ENCODE results near the gene GLI3.

Gene GLI3

DNA sequence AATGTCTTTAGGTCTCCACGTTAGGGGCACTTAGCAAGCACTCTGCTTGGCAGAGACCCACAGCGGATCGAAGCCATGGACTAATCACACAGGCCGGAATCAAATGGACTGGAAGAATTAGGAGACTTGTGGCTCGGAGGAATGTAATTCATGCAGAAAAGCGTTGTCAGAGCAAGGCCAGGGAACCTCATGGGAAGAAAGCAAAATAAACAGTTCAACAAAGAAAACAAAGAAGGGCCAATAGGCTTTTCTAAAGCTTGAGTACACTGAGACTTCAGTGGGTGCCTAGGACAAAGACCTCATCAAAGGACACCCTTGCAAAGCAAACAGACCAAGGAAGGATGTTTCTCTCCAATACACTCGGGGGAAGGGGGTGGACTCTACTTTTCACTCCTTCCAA is 171.1 kb downstream of the GLI3 start:
- H2AFZ ChIP-seq (ENCODE audit: low read length), result no peak overlapping the region
- H3K9me2 ChIP-seq (replicated peaks; ENCODE audit: low read depth, low read length), result no peaks in the 10 kb centered on the region
- H3K4me2 ChIP-seq (ENCODE audit: low read depth, low read length, poor library complexity, severe bottlenecking), result no peak overlapping the region
- H3K4me3 ChIP-seq (ENCODE audit: low read length, poor library complexity, severe bottlenecking), result no peak overlapping the region
- no peak overlapping the region for H3K9ac ChIP-seq (ENCODE audit: low read depth, low read length, poor library complexity, severe bottlenecking)
- H3K79me2 ChIP-seq (ENCODE audit: insufficient read depth, low read length), result no peaks in the 10 kb centered on the region
- no peaks in the 10 kb centered on the region for H3F3A ChIP-seq (ENCODE audit: low read depth)
- no peaks in the 10 kb centered on the region for H3K27me3 ChIP-seq (ENCODE audit: insufficient read depth, low read length, poor library complexity, severe bottlenecking)
- no peaks in the 10 kb centered on the region for H3K36me3 ChIP-seq (ENCODE audit: insufficient read depth, low read length)
- no peaks in the 10 kb centered on the region for H3K9me3 ChIP-seq (ENCODE audit: insufficient read depth, low read depth, low read length)
- no peaks in the 10 kb centered on the region for H4K20me1 ChIP-seq (ENCODE audit: insufficient read depth, low read length, poor library complexity, severe bottlenecking)
- H3K4me1 ChIP-seq (ENCODE audit: insufficient read depth, low read length, poor library complexity, severe bottlenecking), result no peaks in the 10 kb centered on the region
- no peak for TF ChIP-seq EZH2phosphoT487 (IDR thresholded peaks at IDR 0.05; ENCODE audit: borderline replicate concordance)
- TF ChIP-seq, protein P1, sequence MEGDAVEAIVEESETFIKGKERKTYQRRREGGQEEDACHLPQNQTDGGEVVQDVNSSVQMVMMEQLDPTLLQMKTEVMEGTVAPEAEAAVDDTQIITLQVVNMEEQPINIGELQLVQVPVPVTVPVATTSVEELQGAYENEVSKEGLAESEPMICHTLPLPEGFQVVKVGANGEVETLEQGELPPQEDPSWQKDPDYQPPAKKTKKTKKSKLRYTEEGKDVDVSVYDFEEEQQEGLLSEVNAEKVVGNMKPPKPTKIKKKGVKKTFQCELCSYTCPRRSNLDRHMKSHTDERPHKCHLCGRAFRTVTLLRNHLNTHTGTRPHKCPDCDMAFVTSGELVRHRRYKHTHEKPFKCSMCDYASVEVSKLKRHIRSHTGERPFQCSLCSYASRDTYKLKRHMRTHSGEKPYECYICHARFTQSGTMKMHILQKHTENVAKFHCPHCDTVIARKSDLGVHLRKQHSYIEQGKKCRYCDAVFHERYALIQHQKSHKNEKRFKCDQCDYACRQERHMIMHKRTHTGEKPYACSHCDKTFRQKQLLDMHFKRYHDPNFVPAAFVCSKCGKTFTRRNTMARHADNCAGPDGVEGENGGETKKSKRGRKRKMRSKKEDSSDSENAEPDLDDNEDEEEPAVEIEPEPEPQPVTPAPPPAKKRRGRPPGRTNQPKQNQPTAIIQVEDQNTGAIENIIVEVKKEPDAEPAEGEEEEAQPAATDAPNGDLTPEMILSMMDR (conservative IDR thresholded peaks at IDR 0.05; ENCODE audit: low read length), result no peak

DNA sequence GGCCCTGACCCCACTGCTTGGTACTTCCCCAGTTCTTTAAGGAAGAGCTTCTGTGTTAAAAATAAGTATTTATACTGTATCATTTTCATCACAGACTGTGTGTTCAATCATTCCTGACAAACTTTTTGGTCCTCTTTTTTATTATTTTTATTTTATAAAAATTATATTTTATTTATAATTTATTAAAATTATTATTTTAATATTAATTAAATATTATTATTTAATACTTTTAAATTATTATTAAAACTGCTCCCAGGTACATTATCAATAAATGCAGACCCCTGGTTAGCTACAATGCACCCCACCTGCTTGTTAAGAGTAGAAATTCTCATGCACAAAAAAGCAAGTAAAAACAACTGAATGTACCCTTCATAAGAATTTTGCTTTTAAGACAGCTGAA is 172.0 kb downstream of the GLI3 start:
- H3K9ac ChIP-seq (ENCODE audit: low read depth, low read length, poor library complexity, severe bottlenecking), result no peak overlapping the region
- H3K79me2 ChIP-seq (ENCODE audit: insufficient read depth, low read length), result no peaks in the 10 kb centered on the region
- no peaks in the 10 kb centered on the region for H3K27me3 ChIP-seq (ENCODE audit: insufficient read depth, low read length, poor library complexity, severe bottlenecking)
- TF ChIP-seq, protein P1 (conservative IDR thresholded peaks at IDR 0.05; ENCODE audit: low read length), result no peak
- TF ChIP-seq EZH2phosphoT487 (IDR thresholded peaks at IDR 0.05; ENCODE audit: borderline replicate concordance), result no peak
- no peaks in the 10 kb centered on the region for H3K9me2 ChIP-seq (replicated peaks; ENCODE audit: low read depth, low read length)
- no peak overlapping the region for H3K4me2 ChIP-seq (ENCODE audit: low read depth, low read length, poor library complexity, severe bottlenecking)
- H3K4me1 ChIP-seq (ENCODE audit: insufficient read depth, low read length, poor library complexity, severe bottlenecking), result no peaks in the 10 kb centered on the region
- no peaks in the 10 kb centered on the region for H3K36me3 ChIP-seq (ENCODE audit: insufficient read depth, low read length)
- no peaks in the 10 kb centered on the region for H4K20me1 ChIP-seq (ENCODE audit: insufficient read depth, low read length, poor library complexity, severe bottlenecking)
- no peaks in the 10 kb centered on the region for H3K9me3 ChIP-seq (ENCODE audit: insufficient read depth, low read depth, low read length)
- H2AFZ ChIP-seq (ENCODE audit: low read length), result no peak overlapping the region
- no peaks in the 10 kb centered on the region for H3F3A ChIP-seq (ENCODE audit: low read depth)
- H3K4me3 ChIP-seq (ENCODE audit: low read length, poor library complexity, severe bottlenecking), result no peak overlapping the region

DNA sequence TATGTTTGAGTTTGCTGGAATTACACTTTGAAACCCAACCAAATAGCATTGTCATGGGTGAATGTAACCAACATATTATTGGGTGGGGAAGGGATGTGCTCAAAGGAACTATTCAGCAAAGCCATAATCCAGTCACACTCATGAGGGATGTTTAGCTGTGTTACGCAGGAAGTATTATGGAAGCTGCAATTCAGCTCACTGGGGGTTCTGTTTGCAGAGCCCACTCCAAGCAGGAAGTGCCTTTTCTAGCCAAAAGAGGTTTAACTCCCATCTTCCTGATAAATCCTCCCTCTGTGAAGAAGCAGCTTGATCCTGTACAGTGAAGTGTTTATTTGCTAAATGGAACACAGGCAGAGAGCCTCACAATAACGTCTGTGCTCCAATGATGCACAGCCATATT is 172.5 kb downstream of the GLI3 start:
- no peak overlapping the region for H2AFZ ChIP-seq (ENCODE audit: low read length)
- H3K9ac ChIP-seq (ENCODE audit: low read depth, low read length, poor library complexity, severe bottlenecking), result no peak overlapping the region
- H3K9me3 ChIP-seq (ENCODE audit: insufficient read depth, low read depth, low read length), result no peaks in the 10 kb centered on the region
- H3K9me2 ChIP-seq (replicated peaks; ENCODE audit: low read depth, low read length), result no peaks in the 10 kb centered on the region
- H3K4me3 ChIP-seq (ENCODE audit: low read length, poor library complexity, severe bottlenecking), result no peak overlapping the region
- no peak overlapping the region for H3K4me2 ChIP-seq (ENCODE audit: low read depth, low read length, poor library complexity, severe bottlenecking)
- H3K4me1 ChIP-seq (ENCODE audit: insufficient read depth, low read length, poor library complexity, severe bottlenecking), result no peaks in the 10 kb centered on the region
- H4K20me1 ChIP-seq (ENCODE audit: insufficient read depth, low read length, poor library complexity, severe bottlenecking), result no peaks in the 10 kb centered on the region
- H3F3A ChIP-seq (ENCODE audit: low read depth), result no peaks in the 10 kb centered on the region
- no peaks in the 10 kb centered on the region for H3K27me3 ChIP-seq (ENCODE audit: insufficient read depth, low read length, poor library complexity, severe bottlenecking)
- no peaks in the 10 kb centered on the region for H3K36me3 ChIP-seq (ENCODE audit: insufficient read depth, low read length)
- TF ChIP-seq, protein P1 (conservative IDR thresholded peaks at IDR 0.05; ENCODE audit: low read length), result no peak
- no peak for TF ChIP-seq EZH2phosphoT487 (IDR thresholded peaks at IDR 0.05; ENCODE audit: borderline replicate concordance)
- no peaks in the 10 kb centered on the region for H3K79me2 ChIP-seq (ENCODE audit: insufficient read depth, low read length)

Data from Loucy (cell line).